ENCODE measurements around the gene DAPK2.

Gene DAPK2

GRCh38 chr15:63890617-63891016, 155.7 kb downstream of the DAPK2 start:
- in situ Hi-C loops (cut with MboI; ENCODE audit: low pct_unique_long_range_greater_than_20kb, low sequenced_read_pairs, unreplicated experiment), result loop anchor here (10.0 to 25.0 kb wide), 2 partner anchors 146 to 403 kb away; no protein-coding TSS in a partner anchor

DNA sequence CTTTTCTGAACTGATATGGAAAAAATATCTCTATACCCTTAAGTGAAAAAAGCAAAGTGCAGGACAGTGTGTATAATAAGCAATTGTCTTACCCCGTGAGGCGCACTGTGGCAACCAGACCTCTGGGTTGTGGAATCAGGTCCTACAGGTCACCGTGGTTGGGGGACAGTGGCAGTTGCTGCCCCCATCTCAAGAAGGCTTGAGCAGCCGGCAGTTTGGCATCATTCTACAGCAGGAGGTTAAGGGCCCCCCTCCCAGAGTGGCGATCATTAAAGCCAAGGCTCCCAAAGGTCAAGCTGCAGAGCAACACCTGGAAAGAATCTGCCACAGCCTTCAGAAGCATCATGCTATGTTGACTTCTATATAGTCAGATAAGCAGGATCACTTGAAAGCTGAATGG, 156.5 kb downstream of the DAPK2 start:
- no peak for TF ChIP-seq CTCF (IDR thresholded peaks at IDR 0.05; ENCODE audit: extremely low read depth, insufficient read depth, missing control alignments)
- in situ Hi-C loops (cut with MboI; ENCODE audit: low pct_unique_long_range_greater_than_20kb, low sequenced_read_pairs, unreplicated experiment), result loop anchor here (10.0 to 25.0 kb wide), 2 partner anchors 145 to 403 kb away; no protein-coding TSS in a partner anchor
- no peak for DNase-seq (ENCODE audit: low spot score)

More at GRCh38 chr15:63890617-63891016, 155.7 kb downstream of the DAPK2 start:
- TF ChIP-seq CTCF (IDR thresholded peaks at IDR 0.05; ENCODE audit: extremely low read depth, insufficient read depth, missing control alignments), result no peak
- DNase-seq (ENCODE audit: low spot score), result no peak

DNA sequence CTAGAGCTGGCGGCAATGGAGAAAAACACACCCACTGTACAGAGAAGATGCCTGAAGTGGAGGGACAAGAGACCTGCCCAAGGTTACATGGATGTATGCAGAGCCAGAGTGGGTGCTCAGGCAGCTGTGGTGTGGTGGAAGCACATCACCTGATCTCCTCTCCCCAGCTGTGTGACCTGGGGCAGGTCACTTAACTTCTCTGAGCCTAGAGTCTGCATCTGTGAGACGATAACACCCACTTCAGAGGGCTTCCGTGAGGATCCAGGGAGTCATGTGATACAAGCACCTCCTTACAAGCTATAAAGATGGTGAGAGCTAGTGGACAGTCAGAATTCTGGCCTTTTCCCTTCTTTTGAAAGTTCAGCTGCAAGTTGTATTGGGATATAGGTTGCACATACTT, 157.5 kb downstream of the DAPK2 start:
- in situ Hi-C loops (cut with MboI; ENCODE audit: low pct_unique_long_range_greater_than_20kb, low sequenced_read_pairs, unreplicated experiment), result loop anchor here (25.0 kb wide), 1 partner anchor 402 kb away; no protein-coding TSS in a partner anchor
- TF ChIP-seq CTCF (IDR thresholded peaks at IDR 0.05; ENCODE audit: extremely low read depth, insufficient read depth, missing control alignments), result no peak
- no peak for DNase-seq (ENCODE audit: low spot score)

DNA sequence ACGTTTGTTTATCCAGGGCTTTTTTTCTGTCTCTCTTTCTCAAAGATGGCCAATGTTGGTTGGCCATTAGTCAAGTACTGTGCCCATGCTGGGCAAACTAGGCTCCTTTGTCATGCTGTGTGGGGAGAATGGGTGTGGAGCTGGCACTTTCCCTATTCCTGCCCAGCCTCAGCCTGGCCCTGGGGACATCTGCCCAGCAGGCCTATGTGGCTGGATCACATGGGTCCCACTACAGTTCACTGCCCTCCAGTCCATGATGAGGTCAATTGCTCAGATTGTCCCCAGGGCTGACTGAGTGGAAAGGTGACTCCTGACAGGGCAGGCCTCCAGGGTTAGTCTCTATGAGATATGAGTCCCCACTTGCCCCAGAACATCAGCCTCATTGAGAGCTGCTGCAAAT, 158.1 kb downstream of the DAPK2 start:
- DNase-seq (ENCODE audit: low spot score), result no peak
- in situ Hi-C loops (cut with MboI; ENCODE audit: low pct_unique_long_range_greater_than_20kb, low sequenced_read_pairs, unreplicated experiment), result loop anchor here (25.0 kb wide), 1 partner anchor 401 kb away; no protein-coding TSS in a partner anchor
- TF ChIP-seq CTCF (IDR thresholded peaks at IDR 0.05; ENCODE audit: extremely low read depth, insufficient read depth, missing control alignments), result no peak

- in situ Hi-C loops (cut with MboI; ENCODE audit: low pct_unique_long_range_greater_than_20kb, low sequenced_read_pairs, unreplicated experiment), result loop anchor here (25.0 kb wide), 1 partner anchor 400 kb away; no protein-coding TSS in a partner anchor
- no peak for TF ChIP-seq CTCF (IDR thresholded peaks at IDR 0.05; ENCODE audit: extremely low read depth, insufficient read depth, missing control alignments)
- no peak for DNase-seq (ENCODE audit: low spot score)
Measured at GRCh38 chr15:63887630-63888029, 158.7 kb downstream of the DAPK2 start.

- DNase-seq (ENCODE audit: low spot score), result no peak
- TF ChIP-seq CTCF (IDR thresholded peaks at IDR 0.05; ENCODE audit: extremely low read depth, insufficient read depth, missing control alignments), result no peak
- in situ Hi-C loops (cut with MboI; ENCODE audit: low pct_unique_long_range_greater_than_20kb, low sequenced_read_pairs, unreplicated experiment), result loop anchor here (25.0 kb wide), 1 partner anchor 398 kb away; no protein-coding TSS in a partner anchor
Measured at GRCh38 chr15:63884953-63885352, 161.3 kb downstream of the DAPK2 start.

Measured in GM13977 (cell line).